ENCODE measurements around the gene CMSS1. TPM values are rescaled to one million over a fixed set of nuclear protein-coding genes. Genes with fewer than 3 reads are reported as not detected.

CMSS1 gene
- total RNA-seq, 2 donors from 2014 or later: 35.8 to 74.3 TPM

GRCh38 chr3:99901200-99901926, 83.7 kb downstream of the CMSS1 start:
- H3K36me3 Mint-ChIP-seq: no peaks in the 10 kb centered on the region
- DNase-seq (ENCODE audit: low spot score in 2 of 2) (no peak), ATAC-seq (no peak)
- no peak overlapping the region for H3K27ac Mint-ChIP-seq
- H3K9me3 Mint-ChIP-seq: peaks cover 0 to 9% of the 10 kb centered on the region in 2 donors

GRCh38 chr3:99902091-99902490, 84.4 kb downstream of the CMSS1 start:
- ATAC-seq (no peak), DNase-seq (ENCODE audit: low spot score in 2 of 2) (no peak)
- Mint-ChIP-seq H3K9me3 (peaks cover 0 to 9% of the 10 kb centered on the region in 2 donors), H3K27ac (no peak overlapping the region), H3K36me3 (no peaks in the 10 kb centered on the region)

- ATAC-seq (no peak), DNase-seq (ENCODE audit: low spot score in 2 of 2) (no peak)
- peaks cover 0 to 4% of the 10 kb centered on the region in 2 donors for H3K36me3 Mint-ChIP-seq
- H3K9me3 Mint-ChIP-seq: peaks cover 0 to 9% of the 10 kb centered on the region in 2 donors
- no peak overlapping the region for H3K27ac Mint-ChIP-seq
Measured at GRCh38 chr3:99903869-99904268, 86.2 kb downstream of the CMSS1 start.

- peaks cover 0 to 9% of the 10 kb centered on the region in 2 donors for H3K9me3 Mint-ChIP-seq
- ATAC-seq (no peak), DNase-seq (ENCODE audit: low spot score in 2 of 2) (no peak)
- H3K36me3 Mint-ChIP-seq: peaks cover 0 to 4% of the 10 kb centered on the region in 2 donors
- H3K27ac Mint-ChIP-seq: no peak overlapping the region
Measured at GRCh38 chr3:99907959-99908544, 90.4 kb downstream of the CMSS1 start.

GRCh38 chr3:99909714-99910495, 92.2 kb downstream of the CMSS1 start:
- ATAC-seq (no peak), DNase-seq (ENCODE audit: low spot score in 2 of 2) (no peak)
- no peak overlapping the region for H3K27ac Mint-ChIP-seq
- H3K9me3 Mint-ChIP-seq: peaks cover 0 to 4% of the 10 kb centered on the region in 2 donors
- peaks cover 0 to 4% of the 10 kb centered on the region in 2 donors for H3K36me3 Mint-ChIP-seq

- DNase-seq (ENCODE audit: low spot score in 2 of 2): no peak
- Mint-ChIP-seq H3K27ac (no peak overlapping the region), H3K36me3 (peaks cover 0 to 4% of the 10 kb centered on the region in 2 donors), H3K9me3 (no peaks in the 10 kb centered on the region)
- ATAC-seq: no peak
Measured at GRCh38 chr3:99910752-99911290, 93.2 kb downstream of the CMSS1 start.

GRCh38 chr3:99911433-99911832, 93.8 kb downstream of the CMSS1 start:
- no peak for ATAC-seq
- no peaks in the 10 kb centered on the region for H3K9me3 Mint-ChIP-seq

GRCh38 chr3:99915906-99916432, 98.3 kb downstream of the CMSS1 start:
- no peaks in the 10 kb centered on the region for H3K9me3 Mint-ChIP-seq
- H3K27ac Mint-ChIP-seq: no peak overlapping the region
- no peaks in the 10 kb centered on the region for H3K36me3 Mint-ChIP-seq
- no peak for DNase-seq (ENCODE audit: low spot score in 2 of 2)
- no peak for ATAC-seq

More at GRCh38 chr3:99911433-99911832, 93.8 kb downstream of the CMSS1 start:
- H3K36me3 Mint-ChIP-seq: peaks cover 0 to 4% of the 10 kb centered on the region in 2 donors
- H3K27ac Mint-ChIP-seq: no peak overlapping the region
- DNase-seq (ENCODE audit: low spot score in 2 of 2): no peak

GRCh38 chr3:99918715-99919114, 101.1 kb downstream of the CMSS1 start:
- no peak for DNase-seq (ENCODE audit: low spot score in 2 of 2)
- Mint-ChIP-seq H3K36me3 (peaks cover 0 to 8% of the 10 kb centered on the region in 2 donors), H3K27ac (no peak overlapping the region), H3K9me3 (no peaks in the 10 kb centered on the region)
- ATAC-seq: no peak

GRCh38 chr3:99919694-99920093, 102.0 kb downstream of the CMSS1 start:
- Mint-ChIP-seq H3K27ac (no peak overlapping the region), H3K9me3 (no peaks in the 10 kb centered on the region), H3K36me3 (peaks cover 0 to 9% of the 10 kb centered on the region in 2 donors)
- DNase-seq (ENCODE audit: low spot score in 2 of 2): no peak
- no peak for ATAC-seq

- H3K9me3 Mint-ChIP-seq: no peaks in the 10 kb centered on the region
- no peak for ATAC-seq
- H3K27ac Mint-ChIP-seq: no peak overlapping the region
- H3K36me3 Mint-ChIP-seq: peaks cover 0 to 9% of the 10 kb centered on the region in 2 donors
- no peak for DNase-seq (ENCODE audit: low spot score in 2 of 2)
Measured at GRCh38 chr3:99920481-99921376, 103.1 kb downstream of the CMSS1 start.

- DNase-seq (ENCODE audit: low spot score in 2 of 2) (no peak), ATAC-seq (no peak)
- no peak overlapping the region for H3K27ac Mint-ChIP-seq
- H3K36me3 Mint-ChIP-seq: peaks cover 0 to 9% of the 10 kb centered on the region in 2 donors
- no peaks in the 10 kb centered on the region for H3K9me3 Mint-ChIP-seq
Measured at GRCh38 chr3:99921377-99921695, 103.7 kb downstream of the CMSS1 start.

- H3K9me3 Mint-ChIP-seq: no peaks in the 10 kb centered on the region
- no peak overlapping the region for H3K27ac Mint-ChIP-seq
- no peak for DNase-seq (ENCODE audit: low spot score in 2 of 2)
- ATAC-seq: no peak
- H3K36me3 Mint-ChIP-seq: peaks cover 0 to 9% of the 10 kb centered on the region in 2 donors
Measured at GRCh38 chr3:99921986-99922385, 104.3 kb downstream of the CMSS1 start.

- Mint-ChIP-seq H3K9me3 (no peaks in the 10 kb centered on the region), H3K36me3 (peaks cover 0 to 9% of the 10 kb centered on the region in 2 donors)
- no peak for ATAC-seq
Measured at GRCh38 chr3:99923873-99924272, 106.2 kb downstream of the CMSS1 start.

GRCh38 chr3:99925584-99926230, 108.0 kb downstream of the CMSS1 start:
- no peak for DNase-seq (ENCODE audit: low spot score in 2 of 2)
- no peak for ATAC-seq
- Mint-ChIP-seq H3K9me3 (no peaks in the 10 kb centered on the region), H3K36me3 (peaks cover 0 to 9% of the 10 kb centered on the region in 2 donors), H3K27ac (no peak overlapping the region)

More at GRCh38 chr3:99923873-99924272, 106.2 kb downstream of the CMSS1 start:
- H3K27ac Mint-ChIP-seq: no peak overlapping the region
- no peak for DNase-seq (ENCODE audit: low spot score in 2 of 2)

All from activated naive CD4-positive, alpha-beta T cell treated with anti-CD3 and anti-CD28 coated beads, Interleukin-2, amount 50 U/mL, for 72 hours (primary cell).